CD4-positive, alpha-beta T cell (primary cell): ENCODE data around the gene CD9. TPM values are rescaled to one million over a fixed set of nuclear protein-coding genes. Genes with fewer than 3 reads are reported as not detected.

Source experiments
- ATAC-seq: fragments of 200-7000 bp; cut with Tn5 transposase; one replicate; pipeline ENCODE4 v1.10.0; 2022; ENCODE audit warnings: mild to moderate bottlenecking; ENCODE audit not compliant: poor library complexity
- CTCF ChIA-PET: fragments of 350-600 bp; sonication (Branson Sonifier 250); formaldehyde crosslinking; loops from one replicate; lab custom pipeline; 2021; ENCODE audit warnings: antibody characterized with exemption, inconsistent platforms; lab: Charles Lee
- POLR2A ChIA-PET: fragments of 350-600 bp; sonication (Branson Sonifier 250); formaldehyde crosslinking; loops from one replicate; lab custom pipeline; 2021; ENCODE audit warnings: antibody characterized with exemption, inconsistent platforms; lab: Charles Lee
- DNase-seq, 14 experiments: peaks; one replicate each; pipeline ENCODE4 v3.0.0-alpha.2; 2013 to 2020; ENCODE audit warnings: mixed read lengths in 2 of 14
- H3K27ac ChIP-seq, 2 donors: one replicate each; pipeline versions ENCODE4 v1.5.1 to v1.7.0; 2013; ENCODE audit warnings: low read length in 2 of 2, low read depth in 1 of 2, mild to moderate bottlenecking in 1 of 2
- H3K27me3 ChIP-seq, 2 experiments: 1 replicate in 1 of 2; 2 replicates in 1 of 2; pipeline versions ENCODE4 v1.6.1 to v1.7.0; 2013; ENCODE audit warnings: low read length in 2 of 2, control low read depth in 1 of 2, mild to moderate bottlenecking in 1 of 2, moderate library complexity in 1 of 2; ENCODE audit not compliant: insufficient read depth in 2 of 2, control insufficient read depth in 1 of 2
- H3K36me3 ChIP-seq: one replicate; pipeline ENCODE4 v1.6.1; 2013; ENCODE audit warnings: low read length, control low read depth; ENCODE audit not compliant: insufficient read depth
- H3K4me1 ChIP-seq: one replicate; pipeline ENCODE4 v1.6.1; 2013; ENCODE audit warnings: low read length, control low read depth; ENCODE audit not compliant: insufficient read depth
- H3K4me3 ChIP-seq: one replicate; pipeline ENCODE4 v1.5.1; 2013; ENCODE audit warnings: mild to moderate bottlenecking, low read length, moderate library complexity
- H3K9me3 ChIP-seq, 2 experiments: 1 replicate in 1 of 2; 2 replicates in 1 of 2; pipeline versions ENCODE4 v1.6.1 to v1.7.0; 2013; ENCODE audit warnings: low read length in 2 of 2, mild to moderate bottlenecking in 2 of 2, control low read depth in 1 of 2, moderate library complexity in 1 of 2; ENCODE audit not compliant: control insufficient read depth in 1 of 2, insufficient read depth in 1 of 2
- H3K27ac Mint-ChIP-seq: one replicate; pipeline ENCODE4 v1.8.0; 2020; ENCODE audit warnings: mixed read lengths
- H3K27me3 Mint-ChIP-seq: one replicate; pipeline ENCODE4 v1.8.0; 2021; ENCODE audit warnings: mixed read lengths
- H3K36me3 Mint-ChIP-seq: one replicate; pipeline ENCODE4 v1.8.0; 2021; ENCODE audit warnings: low read depth, mixed read lengths
- H3K4me1 Mint-ChIP-seq: one replicate; pipeline ENCODE4 v1.8.0; 2021; ENCODE audit warnings: low read depth, mixed read lengths
- H3K4me3 Mint-ChIP-seq: one replicate; pipeline ENCODE4 v1.8.0; 2020; ENCODE audit warnings: mild to moderate bottlenecking, mixed read lengths
- H3K9me3 Mint-ChIP-seq: one replicate; pipeline ENCODE4 v1.8.0; 2020; ENCODE audit warnings: mixed read lengths
- CTCF ChIP-seq: fragments of 200-600 bp; IDR thresholded peaks from one replicate; pipeline ENCODE4 v1.8.0; 2022; ENCODE audit warnings: antibody characterized with exemption, mild to moderate bottlenecking
- intact Hi-C, 2 experiments: fragments of 100-400 bp; cut with DNase I in 1 of 2; cut with micrococcal nuclease in 1 of 2; formaldehyde crosslinking; loops; one replicate each; pipeline versions ENCODE4 v1.15.1 to v1.9.0; 2023 to 2025; cut with DNase I, micrococcal nuclease
- total RNA-seq, 174 experiments: library from RNA in 2 of 174; stranded (reverse) in 2 of 174; gene quantifications; one replicate each; pipeline ENCODE4 v1.2.3 and lab custom pipeline; 2021 to 2026

Gene CD9
- total RNA-seq, 2 experiments from 2014 or later = 0.36 to 0.66 TPM

- H3K27ac Mint-ChIP-seq = no peak overlapping the region
- ATAC-seq (no peak), DNase-seq (no peak)
- no peak for TF ChIP-seq CTCF
- Histone ChIP-seq H3K9me3 (no peaks in the 10 kb centered on the region), H3K27ac (no peak overlapping the region), H3K4me3 (no peak overlapping the region), H3K27me3 (peaks cover 6 to 13% of the 10 kb centered on the region in 2 experiments), H3K36me3 (no peaks in the 10 kb centered on the region), H3K4me1 (peaks cover 7% of the 10 kb centered on the region)
- ChIA-PET POLR2A (no interaction called here), CTCF (interaction anchor here (3.4 kb wide), 1 partner anchor 78 kb away, joined by 15 read pairs; no protein-coding TSS in a partner anchor)
- H3K36me3 Mint-ChIP-seq = no peaks in the 10 kb centered on the region
- no peaks in the 10 kb centered on the region for H3K9me3 Mint-ChIP-seq
- intact Hi-C loops = no loop called here
- no peak overlapping the region for H3K4me3 Mint-ChIP-seq
- H3K4me1 Mint-ChIP-seq = peaks cover 6% of the 10 kb centered on the region
- H3K27me3 Mint-ChIP-seq = peaks cover 30% of the 10 kb centered on the region
These were observed 73.5 kb downstream of the CD9 start for GRCh38 chr12:6273541-6274230.

- Mint-ChIP-seq H3K27me3 (peaks cover 30% of the 10 kb centered on the region), H3K36me3 (no peaks in the 10 kb centered on the region)
- intact Hi-C loops = loop anchor here in 1 of 2 experiments (5.0 kb wide), 1 partner anchor 42 kb away; no protein-coding TSS in a partner anchor
These were observed 74.3 kb downstream of the CD9 start for GRCh38 chr12:6274231-6275221.

More at GRCh38 chr12:6274231-6275221, 74.3 kb downstream of the CD9 start:
- H3K4me3 Mint-ChIP-seq = no peak overlapping the region
- no peaks in the 10 kb centered on the region for H3K36me3 ChIP-seq
- H3K4me3 ChIP-seq = no peak overlapping the region
- no peak for DNase-seq
- H3K27me3 ChIP-seq = peaks cover 6 to 16% of the 10 kb centered on the region in 2 experiments
- ChIA-PET CTCF (interaction anchor here (3.4 kb wide), 1 partner anchor 79 kb away, joined by 15 read pairs; no protein-coding TSS in a partner anchor), POLR2A (no interaction called here)
- no peak for TF ChIP-seq CTCF
- H3K4me1 Mint-ChIP-seq = peaks cover 6% of the 10 kb centered on the region
- no peaks in the 10 kb centered on the region for H3K9me3 Mint-ChIP-seq
- no peaks in the 10 kb centered on the region for H3K9me3 ChIP-seq
- no peak overlapping the region for H3K27ac ChIP-seq
- H3K27ac Mint-ChIP-seq = no peak overlapping the region
- ATAC-seq = no peak
- peaks cover 12% of the 10 kb centered on the region for H3K4me1 ChIP-seq
